NCI-H1105 treated with DMSO at 0.1 percent for 48 hours (cell line): Measurements from ENCODE around the gene DOCK3.
"Not testable (repeated sequence)": the region's sequence is repeated elsewhere in the genome, so short reads cannot be mapped to it uniquely, and the experiment has no call there.

Experiments
- DNase-seq: peaks from one replicate; lab custom pipeline; 2025; lab: John Stamatoyannopoulos, UW

Gene DOCK3

GRCh38 chr3:50676031-50676705, 1.4 kb downstream of the DOCK3 start:
- no peak for DNase-seq

GRCh38 chr3:50687127-50687751, 12.5 kb downstream of the DOCK3 start:
- DNase-seq = no peak

- no peak for DNase-seq
Measured at GRCh38 chr3:50687916-50688315, 13.2 kb downstream of the DOCK3 start.

GRCh38 chr3:50688602-50689001, 13.9 kb downstream of the DOCK3 start:
- DNase-seq = not testable (repeated sequence)

- DNase-seq = no peak
Measured at GRCh38 chr3:50689558-50689957, 14.8 kb downstream of the DOCK3 start.

GRCh38 chr3:50695031-50695430, 20.3 kb downstream of the DOCK3 start:
- no peak for DNase-seq

- no peak for DNase-seq
Measured at GRCh38 chr3:50696276-50696675, 21.5 kb downstream of the DOCK3 start.

- DNase-seq = no peak
Measured at GRCh38 chr3:50698269-50698668, 23.5 kb downstream of the DOCK3 start.

- peak; percentile 36 for DNase-seq
Measured at GRCh38 chr3:50708620-50709019, 33.9 kb downstream of the DOCK3 start.

- peak; percentile 14 for DNase-seq
Measured at GRCh38 chr3:50714946-50715345, 40.2 kb downstream of the DOCK3 start.

- no peak for DNase-seq
Measured at GRCh38 chr3:50724831-50725230, 50.1 kb downstream of the DOCK3 start.

GRCh38 chr3:50734985-50735384, 60.3 kb downstream of the DOCK3 start:
- DNase-seq = no peak

- no peak for DNase-seq
Measured at GRCh38 chr3:50737193-50737905, 62.6 kb downstream of the DOCK3 start.

- DNase-seq = no peak
Measured at GRCh38 chr3:50737906-50738598, 63.3 kb downstream of the DOCK3 start.

- DNase-seq = no peak
Measured at GRCh38 chr3:50743643-50744042, 68.9 kb downstream of the DOCK3 start.

- no peak for DNase-seq
Measured at GRCh38 chr3:50749822-50750221, 75.1 kb downstream of the DOCK3 start.

GRCh38 chr3:50759015-50759414, 84.3 kb downstream of the DOCK3 start:
- DNase-seq = no peak

GRCh38 chr3:50777680-50778079, 103.0 kb downstream of the DOCK3 start:
- no peak for DNase-seq

- not testable (repeated sequence) for DNase-seq
Measured at GRCh38 chr3:50781766-50782165, 107.0 kb downstream of the DOCK3 start.

GRCh38 chr3:50786631-50787030, 111.9 kb downstream of the DOCK3 start:
- no peak for DNase-seq

GRCh38 chr3:50790894-50791293, 116.2 kb downstream of the DOCK3 start:
- not testable (repeated sequence) for DNase-seq

- no peak for DNase-seq
Measured at GRCh38 chr3:50792568-50792967, 117.8 kb downstream of the DOCK3 start.

GRCh38 chr3:50803805-50804204, 129.1 kb downstream of the DOCK3 start:
- DNase-seq = not testable (repeated sequence)
